H1 (cell line): ENCODE results near the gene RRP9. TPM values are rescaled to one million over a fixed set of nuclear protein-coding genes. Genes with fewer than 3 reads are reported as not detected.

Experiments
- CTCF ChIA-PET: fragments of 300-600 bp; sonication (Branson Sonifier 250); formaldehyde crosslinking; loops from one replicate; lab custom pipeline; 2021; ENCODE audit not compliant: partially characterized antibody; lab: Charles Lee
- POLR2A ChIA-PET: fragments of 300-600 bp; sonication (Branson Sonifier 250); formaldehyde crosslinking; loops from one replicate; lab custom pipeline; 2021; ENCODE audit warnings: inconsistent platforms; ENCODE audit not compliant: partially characterized antibody; lab: Charles Lee
- DNase-seq, 2 experiments: peaks; one replicate each; pipeline versions ENCODE4 v3.0.0 to v3.0.0-alpha.2; 2010 to 2022; ENCODE audit warnings: low spot score in 2 of 2, low read depth in 1 of 2, mixed read lengths in 1 of 2
- FAIRE-seq: peaks from 2 replicates; lab custom pipeline; 2011; peaks lifted over from hg19 to GRCh38; lab: Jason Lieb, UNC
- H2AFZ ChIP-seq: 2 replicates; pipeline ENCODE4 v1.8.1; 2012; ENCODE audit warnings: low read length, inconsistent platforms
- H2AK5ac ChIP-seq: 2 replicates; pipeline ENCODE4 v1.6.1; 2013; ENCODE audit warnings: low read depth, low read length
- H2BK120ac ChIP-seq: replicated peaks from 2 replicates; pipeline ENCODE3; 2013; ENCODE audit warnings: low read depth, low read length, inconsistent platforms
- H2BK12ac ChIP-seq: 2 replicates; pipeline ENCODE4 v1.6.1; 2013; ENCODE audit warnings: low read depth, low read length
- H2BK15ac ChIP-seq: 2 replicates; pipeline ENCODE4 v1.6.1; 2013; ENCODE audit warnings: low read length
- H2BK20ac ChIP-seq: 2 replicates; pipeline ENCODE4 v1.6.1; 2013; ENCODE audit warnings: low read length
- H2BK5ac ChIP-seq: 2 replicates; pipeline ENCODE4 v1.6.1; 2013; ENCODE audit warnings: low read depth, low read length
- H3K14ac ChIP-seq: 2 replicates; pipeline ENCODE4 v1.6.1; 2013; ENCODE audit warnings: inconsistent platforms; ENCODE audit not compliant: insufficient read length
- H3K18ac ChIP-seq: 2 replicates; pipeline ENCODE4 v1.6.1; 2013; ENCODE audit warnings: low read length; ENCODE audit errors: extremely low read depth
- H3K23ac ChIP-seq: 2 replicates; pipeline ENCODE4 v1.6.1; 2013; ENCODE audit warnings: inconsistent platforms; ENCODE audit not compliant: insufficient read length
- H3K23me2 ChIP-seq: 2 replicates; pipeline ENCODE4 v1.6.1; 2013; ENCODE audit warnings: low read depth, low read length
- H3K27ac ChIP-seq: 2 replicates; pipeline ENCODE4 v1.6.1; 2011; ENCODE audit warnings: low read depth, low read length, inconsistent platforms
- H3K27me3 ChIP-seq, 4 experiments: replicated peaks in 1 of 4; 1 replicate in 1 of 4; 2 replicates in 3 of 4; pipeline versions ENCODE4 v1.6.1 to v1.8.1; 2011 to 2013; ENCODE audit warnings: low read length in 3 of 4, mild to moderate bottlenecking in 3 of 4, inconsistent platforms in 2 of 4, mixed read lengths in 2 of 4, moderate library complexity in 1 of 4; ENCODE audit not compliant: control insufficient read depth in 3 of 4, insufficient read depth in 3 of 4; ENCODE audit errors: extremely low read depth in 1 of 4
- H3K36me3 ChIP-seq, 4 experiments: 2 replicates each; pipeline versions ENCODE4 v1.6.1 to v1.8.1; 2011 to 2013; ENCODE audit warnings: mild to moderate bottlenecking in 4 of 4, low read length in 3 of 4, moderate library complexity in 2 of 4, control low read depth in 1 of 4, inconsistent platforms in 1 of 4; ENCODE audit not compliant: insufficient read depth in 4 of 4, control insufficient read depth in 2 of 4
- H3K4ac ChIP-seq: replicated peaks from 2 replicates; pipeline ENCODE3; 2013; ENCODE audit warnings: low read length, low read depth, mixed read lengths, inconsistent platforms; ENCODE audit not compliant: insufficient read length
- H3K4me1 ChIP-seq, 4 experiments: replicated peaks in 1 of 4; 1 replicate in 1 of 4; 2 replicates in 3 of 4; pipeline versions ENCODE4 v1.6.1 to v1.8.1; 2011 to 2013; ENCODE audit warnings: low read length in 3 of 4, inconsistent platforms in 2 of 4, mixed read lengths in 1 of 4; ENCODE audit not compliant: insufficient read depth in 4 of 4, control insufficient read depth in 3 of 4
- H3K4me2 ChIP-seq, 2 experiments: 2 replicates each; pipeline versions ENCODE4 v1.6.1 to v1.8.1; 2011 to 2013; ENCODE audit warnings: low read depth in 2 of 2, low read length in 2 of 2, control low read depth in 1 of 2, inconsistent platforms in 1 of 2, mild to moderate bottlenecking in 1 of 2; ENCODE audit not compliant: insufficient read depth in 1 of 2
- H3K4me3 ChIP-seq, 4 experiments: fragments of 200-600, 300-600 bp in 1 of 4; sonication (generic), shearing (Covaris generic), sonication (Bioruptor Twin) in 1 of 4; 2 replicates each; pipeline versions ENCODE4 v1.5.1 to v1.8.1; 2011 to 2016; ENCODE audit warnings: low read length in 4 of 4, low read depth in 3 of 4, control low read depth in 2 of 4, inconsistent platforms in 2 of 4, mild to moderate bottlenecking in 2 of 4, mixed read lengths in 1 of 4, moderate library complexity in 1 of 4; ENCODE audit not compliant: insufficient read depth in 2 of 4; ENCODE audit errors: extremely low read depth in 1 of 4
- H3K56ac ChIP-seq: replicated peaks from 2 replicates; pipeline ENCODE3; 2013; ENCODE audit warnings: low read depth, mild to moderate bottlenecking, mixed read lengths, low read length, inconsistent platforms; ENCODE audit not compliant: insufficient read length
- H3K79me1 ChIP-seq: 2 replicates; pipeline ENCODE4 v1.6.1; 2013; ENCODE audit warnings: low read depth, low read length, control low read depth
- H3K79me2 ChIP-seq, 2 experiments: 2 replicates each; pipeline versions ENCODE4 v1.6.1 to v1.8.1; 2012 to 2013; ENCODE audit warnings: low read length in 2 of 2, mild to moderate bottlenecking in 2 of 2, inconsistent platforms in 1 of 2; ENCODE audit not compliant: insufficient read depth in 2 of 2, control insufficient read depth in 1 of 2
- H3K9ac ChIP-seq, 4 experiments: replicated peaks in 1 of 4; 1 replicate in 1 of 4; 2 replicates in 3 of 4; pipeline versions ENCODE4 v1.6.1 to v1.8.1; 2011 to 2013; ENCODE audit warnings: low read depth in 3 of 4, low read length in 3 of 4, control low read depth in 2 of 4, mild to moderate bottlenecking in 2 of 4, moderate library complexity in 2 of 4, inconsistent platforms in 1 of 4; ENCODE audit errors: extremely low read depth in 1 of 4
- H3K9me3 ChIP-seq, 2 experiments: 2 replicates each; pipeline versions ENCODE4 v1.6.1 to v1.8.1; 2012 to 2013; ENCODE audit warnings: mild to moderate bottlenecking in 2 of 2, moderate library complexity in 2 of 2, control low read depth in 1 of 2, inconsistent platforms in 1 of 2, low read depth in 1 of 2, low read length in 1 of 2, mixed read lengths in 1 of 2; ENCODE audit not compliant: insufficient read depth in 2 of 2
- H4K20me1 ChIP-seq, 2 experiments: replicated peaks in 1 of 2; 2 replicates each; pipeline versions ENCODE3 to v1.8.1; 2011 to 2013; ENCODE audit warnings: inconsistent platforms in 2 of 2, low read length in 2 of 2, mild to moderate bottlenecking in 1 of 2; ENCODE audit not compliant: insufficient read depth in 2 of 2, control insufficient read depth in 1 of 2
- H4K5ac ChIP-seq: 2 replicates; pipeline ENCODE4 v1.6.1; 2013; ENCODE audit warnings: low read length, low read depth, mixed read lengths, inconsistent platforms; ENCODE audit not compliant: insufficient read length
- H4K8ac ChIP-seq: 2 replicates; pipeline ENCODE4 v1.8.0; 2013; ENCODE audit warnings: mild to moderate bottlenecking, moderate library complexity, low read length, inconsistent platforms; ENCODE audit not compliant: insufficient read depth; ENCODE audit errors: extremely low read depth
- H4K91ac ChIP-seq: replicated peaks from 2 replicates; pipeline ENCODE3; 2013; ENCODE audit warnings: low read length, mixed read lengths, inconsistent platforms; ENCODE audit not compliant: insufficient read length
- CBX5 ChIP-seq: fragments of 300-800, 300-1000 bp; sonication (generic); IDR thresholded peaks from 2 replicates; pipeline ENCODE4 v1.7.1; 2016; ENCODE audit warnings: antibody characterized with exemption, low read length, low read depth
- EP300 ChIP-seq, 2 experiments: IDR thresholded peaks; 1 replicate in 1 of 2; 2 replicates in 1 of 2; pipeline ENCODE4 v1.6.1; 2011 to 2012; ENCODE audit warnings: low read depth in 2 of 2, low read length in 2 of 2, mild to moderate bottlenecking in 2 of 2, borderline replicate concordance in 1 of 2, inconsistent platforms in 1 of 2, moderate library complexity in 1 of 2
- HDAC6 ChIP-seq: IDR thresholded peaks from one replicate; pipeline ENCODE4 v1.7.1; 2012; ENCODE audit warnings: low read depth, mild to moderate bottlenecking, inconsistent platforms, low read length, moderate library complexity
- PHF8 ChIP-seq: fragments of 200-600 bp; sonication (generic); conservative IDR thresholded peaks from 2 replicates; pipeline ENCODE4 v1.7.1; 2012; ENCODE audit warnings: low read depth, mild to moderate bottlenecking, inconsistent platforms, low read length, moderate library complexity
- RAD21 ChIP-seq, 2 experiments: IDR thresholded peaks in 1 of 2; conservative IDR thresholded peaks in 1 of 2; 2 replicates each; pipeline ENCODE4 v1.6.1; 2011; ENCODE audit warnings: low read depth in 2 of 2, low read length in 2 of 2, improper control_type of control experiment in 1 of 2, inconsistent platforms in 1 of 2, mild to moderate bottlenecking in 1 of 2, moderate library complexity in 1 of 2
- WGBS, 2 experiments: shearing (Covaris generic) in 1 of 2; methylation state at CpG; one replicate each; pipeline versions ENCODE4 v1.1.6 to v1.1.7; 2013 to 2015; ENCODE audit warnings: low lambda C conversion rate in 2 of 2, mixed read lengths in 2 of 2, inconsistent platforms in 1 of 2, low coverage in 1 of 2, missing lambda C conversion rate in 1 of 2; ENCODE audit not compliant: insufficient replicate concordance in 2 of 2, insufficient coverage in 1 of 2, insufficient read length in 1 of 2; ENCODE audit errors: extremely low coverage in 1 of 2, missing lambda C conversion rate in 1 of 2; 5-methylcytosine and 5-hydroxymethylcytosine counted together
- polyA plus RNA-seq, 7 experiments: library from polyadenylated mRNA; depleted of rRNA in 3 of 7; stranded (reverse) in 5 of 7; unstranded in 2 of 7; fragments of >200 nt in 5 of 7; fragments of 200-250 nt in 2 of 7; gene quantifications; 1 replicate in 5 of 7; 2 replicates in 1 of 7; 4 replicates in 1 of 7; pipeline versions ENCODE4 v1.2.1 to v1.2.3, GENCODE V29; 2011 to 2013; ENCODE audit warnings: missing spikeins in 2 of 7, mixed read lengths in 2 of 7
- total RNA-seq: library from RNA; stranded (reverse); fragmentation: NEBNext Ultra II Directional; extraction: Animal tissue kit (Norgen Biotek cat#: 25700); gene quantifications from 2 replicates; pipeline ENCODE4 v1.2.1, GENCODE V29; 2021

RRP9 gene
- total and polyA plus RNA-seq, 2 of the 8 experiments (the other 6 are each of a cell fraction or from before 2014, with no cell fraction given) = 55.6 to 68.9 TPM

GRCh38 chr3:51943451-51944391, 2.0 kb upstream of the RRP9 start:
- no peak overlapping the region for H2BK5ac ChIP-seq

More at GRCh38 chr3:51943451-51944391, 2.0 kb upstream of the RRP9 start:
- Histone ChIP-seq H2BK15ac (no peak overlapping the region), H2AFZ (no peak overlapping the region), H2BK20ac (no peak overlapping the region), H4K91ac (no peak overlapping the region), H3K79me1 (peaks cover 9% of the 10 kb centered on the region), H3K4me1 (peaks cover 2 to 13% (median 6%) of the 10 kb centered on the region in 4 experiments), H3K4me2 (no peak overlapping the region), H3K23me2 (peaks cover 9% of the 10 kb centered on the region; the same call in 1 of the 2 replicates), H4K5ac (no peak overlapping the region), H3K27ac (no peak overlapping the region), H3K9me3 (no peaks in the 10 kb centered on the region), H4K8ac (no peak overlapping the region; the same call in 1 of the 2 replicates), H2AK5ac (no peak overlapping the region), H3K14ac (no peak overlapping the region), H3K18ac (no peak overlapping the region), H4K20me1 (peaks cover 3 to 15% of the 10 kb centered on the region in 2 experiments), H3K4me3 (no peak overlapping the region), H3K4ac (no peak overlapping the region), H3K56ac (no peak overlapping the region), H2BK12ac (no peak overlapping the region), H3K23ac (no peak overlapping the region), H3K9ac (no peak overlapping the region), H3K27me3 (peaks cover 0 to 10% (median 4%) of the 10 kb centered on the region in 4 experiments; a peak in 4 of 7 replicates), H3K79me2 (peaks cover 0 to 26% of the 10 kb centered on the region in 2 experiments; a peak in 3 of 4 replicates), H2BK120ac (no peak overlapping the region), H3K36me3 (no peaks in the 10 kb centered on the region)
- 89% methylated on average over 12 of the region's 21 CpGs; no CpG with 5 or more reads in 1 of the 2 experiments for WGBS, 2 experiments
- ChIA-PET CTCF (interaction anchor here (1.0 to 5.1 kb wide), 12 partner anchors 9 to 239 kb away, joined by 3 to 44 read pairs (median 8); partner anchors contain the start of genes ABHD14A, ABHD14B, ACY1 and GPR62), POLR2A (interaction anchor here (0.6 to 15.7 kb wide), 8 partner anchors 11 to 601 kb away, joined by 3 to 148 read pairs (median 10); partner anchors contain the start of genes ABHD14A, ABHD14B, GPR62 and PCBP4)
- no peak for DNase-seq
- no peak for FAIRE-seq
- TF ChIP-seq HDAC6 (no peak), EP300 (IDR thresholded peaks at IDR 0.05; ENCODE audit: borderline replicate concordance in 1 of 2, low read depth in 2 of 2, low read length in 2 of 2) (no peak), RAD21 (IDR thresholded peaks at IDR 0.05 in 1 of 2, conservative IDR thresholded peaks at IDR 0.05 in 1 of 2; ENCODE audit: low read depth in 2 of 2, low read length in 2 of 2) (no peak), CBX5 (no peak), PHF8 (no peak)
